Measurements from ENCODE around the gene TADA3.

The TADA3 gene

DNA sequence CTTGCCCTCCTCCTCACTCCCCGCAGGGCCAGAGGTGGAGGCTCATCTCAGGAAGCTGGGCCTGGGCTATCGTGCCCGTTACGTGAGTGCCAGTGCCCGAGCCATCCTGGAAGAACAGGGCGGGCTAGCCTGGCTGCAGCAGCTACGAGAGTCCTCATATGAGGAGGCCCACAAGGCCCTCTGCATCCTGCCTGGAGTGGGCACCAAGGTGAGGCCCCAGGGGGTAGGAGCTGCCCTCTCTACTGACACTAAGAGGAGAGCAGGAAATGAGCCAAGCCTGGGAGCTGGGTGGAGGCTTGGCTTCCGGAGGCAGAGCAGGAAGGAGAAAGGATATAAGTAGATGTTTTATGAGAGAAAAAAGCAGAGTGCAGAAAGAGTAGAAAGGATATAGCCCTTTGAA, 37.6 kb downstream of the TADA3 start:
- no peak for TF ChIP-seq CTCF (IDR thresholded peaks at IDR 0.05; ENCODE audit: low read depth, low read length)
- no peak for DNase-seq (ENCODE audit: extremely low read depth, low read depth)

- no peak for DNase-seq (ENCODE audit: extremely low read depth, low read depth)
- TF ChIP-seq CTCF (IDR thresholded peaks at IDR 0.05; ENCODE audit: low read depth, low read length) = no peak
Measured at GRCh38 chr3:9750556-9751411, 41.5 kb downstream of the TADA3 start.

DNA sequence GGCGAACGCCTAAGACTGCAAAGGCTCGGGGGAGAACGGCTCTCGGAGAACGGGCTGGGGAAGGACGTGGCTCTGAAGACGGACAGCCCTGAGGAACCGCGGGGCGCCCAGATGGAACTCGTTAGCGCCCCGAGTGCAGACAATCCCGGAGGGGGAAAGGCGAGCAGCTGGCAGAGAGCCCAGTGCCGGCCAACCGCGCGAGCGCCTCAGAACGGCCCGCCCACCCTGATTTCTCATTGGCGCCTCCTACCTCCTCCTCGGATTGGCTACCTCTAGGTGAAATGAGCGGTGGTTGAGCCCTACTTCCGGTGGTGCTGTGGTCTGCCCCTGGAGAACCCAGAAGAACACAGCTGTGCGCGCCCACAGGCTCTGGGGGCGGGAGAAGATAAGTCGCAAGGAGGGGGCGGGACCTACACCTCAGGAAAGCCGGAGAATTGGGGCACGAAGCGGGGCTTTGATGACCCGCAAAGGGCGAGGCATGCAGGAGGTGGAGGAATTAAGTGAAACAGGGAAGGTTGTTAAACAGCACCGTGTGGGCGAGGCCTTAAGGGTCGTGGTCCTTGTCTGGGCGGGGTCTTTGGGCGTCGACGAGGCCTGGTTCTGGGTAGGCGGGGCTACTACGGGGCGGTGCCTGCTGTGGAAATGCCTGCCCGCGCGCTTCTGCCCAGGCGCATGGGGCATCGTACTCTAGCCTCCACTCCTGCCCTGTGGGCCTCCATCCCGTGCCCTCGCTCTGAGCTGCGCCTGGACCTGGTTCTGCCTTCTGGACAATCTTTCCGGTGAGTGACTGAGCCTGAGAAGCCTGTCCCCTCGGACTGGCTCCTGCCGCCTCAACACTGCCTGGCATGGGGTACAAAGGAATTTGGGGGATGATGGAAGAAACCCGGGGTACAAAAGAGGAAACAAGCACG, 42.4 kb downstream of the TADA3 start, which contains the start of gene OGG1:
Gene OGG1 (plus strand): TSS at position 308 of the 911 bp plus-strand sequence. CDS start 335 bp downstream, at position 643.
- no peak for TF ChIP-seq CTCF (IDR thresholded peaks at IDR 0.05; ENCODE audit: low read depth, low read length)

DNA sequence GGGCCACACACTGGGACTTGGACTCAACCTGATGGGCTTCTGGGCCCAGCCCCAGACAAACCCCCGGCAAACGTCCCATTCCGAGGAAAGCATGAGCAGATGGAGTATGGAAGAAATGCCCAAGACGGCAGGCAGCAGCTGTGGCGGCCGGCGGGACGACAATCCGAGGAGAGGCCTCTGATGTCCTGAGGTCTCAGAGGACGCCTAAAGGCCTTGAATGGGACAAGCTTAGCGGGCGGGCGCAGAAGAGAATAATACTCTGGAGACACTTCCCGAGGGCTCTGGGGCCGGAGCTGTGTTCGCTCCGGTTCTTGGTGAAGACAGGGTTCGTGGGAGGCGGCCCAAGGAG, 43.0 kb downstream of the TADA3 start:
- TF ChIP-seq CTCF (IDR thresholded peaks at IDR 0.05; ENCODE audit: low read depth, low read length) = no peak
- DNase-seq (ENCODE audit: extremely low read depth, low read depth) = no peak

More for the DNA sequence above, 42.4 kb downstream of the TADA3 start, which contains the start of gene OGG1:
- DNase-seq (ENCODE audit: extremely low read depth, low read depth) = peak; percentile 96

- TF ChIP-seq CTCF (IDR thresholded peaks at IDR 0.05; ENCODE audit: low read depth, low read length) = no peak
- no peak for DNase-seq (ENCODE audit: extremely low read depth, low read depth)
Measured at GRCh38 chr3:9748031-9748430, 44.2 kb downstream of the TADA3 start.

DNA sequence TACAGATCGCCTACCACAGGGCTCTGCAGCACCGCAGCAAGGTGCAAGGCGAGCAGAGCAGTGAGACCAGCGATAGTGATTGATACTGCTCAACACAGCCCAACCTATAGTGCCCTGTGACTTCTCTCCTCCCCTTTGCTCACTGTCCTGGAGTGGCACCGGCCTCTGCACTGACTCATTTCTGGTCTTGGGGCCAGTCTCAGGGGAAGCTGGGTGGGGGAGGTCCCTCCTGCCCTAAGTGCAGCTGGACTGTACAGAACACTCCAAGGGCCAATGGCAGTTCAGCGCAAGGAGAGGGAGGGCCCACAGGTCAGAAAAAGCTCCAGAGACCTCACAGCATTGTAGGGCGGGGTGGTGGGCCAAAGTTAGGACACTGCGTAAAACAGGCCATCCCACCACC, 45.0 kb downstream of the TADA3 start:
- DNase-seq (ENCODE audit: extremely low read depth, low read depth) = no peak
- TF ChIP-seq CTCF (IDR thresholded peaks at IDR 0.05; ENCODE audit: low read depth, low read length) = no peak

DNA sequence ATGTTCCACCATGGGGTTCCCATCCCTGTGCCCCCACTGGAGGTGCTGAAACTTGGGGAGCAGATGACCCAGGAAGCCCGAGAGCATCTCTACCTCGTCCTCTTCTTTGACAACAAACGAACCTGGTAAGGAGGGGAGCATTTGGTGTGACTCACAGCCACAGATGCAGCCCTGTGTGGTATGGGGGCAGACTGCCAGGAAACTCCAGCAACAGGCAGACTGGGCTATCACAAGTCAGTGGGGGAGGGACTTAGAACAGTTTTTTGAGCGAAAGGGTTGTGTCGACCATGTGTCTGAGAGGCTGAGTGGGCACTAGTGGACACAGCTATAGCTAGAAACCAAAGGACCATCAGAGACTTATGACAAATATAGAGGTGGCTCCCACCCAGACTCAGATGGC, 45.9 kb downstream of the TADA3 start:
- no peak for TF ChIP-seq CTCF (IDR thresholded peaks at IDR 0.05; ENCODE audit: low read depth, low read length)
- DNase-seq (ENCODE audit: extremely low read depth, low read depth) = no peak

Data from AG09319 (cell line).